Omental fat pad (tissue), 4 donors: ENCODE measurements around the gene SCN5A. TPM values are rescaled to one million over a fixed set of nuclear protein-coding genes. Genes with fewer than 3 reads are reported as not detected.

ENCODE experiments used
- ATAC-seq: fragments of 150-250 bp; one replicate; pipeline ENCODE4 v1.9.1; 2016; ENCODE audit warnings: mild to moderate bottlenecking, moderate library complexity; ENCODE audit not compliant: low FRiP score
- DNase-seq: peaks from one replicate; pipeline ENCODE4 v3.0.0-alpha.2; 2019; ENCODE audit warnings: low spot score
- total RNA-seq, 4 donors: library from RNA; depleted of rRNA; stranded (reverse); fragments of >200 nt; gene quantifications; one replicate each; pipeline ENCODE4 v1.1.0, GENCODE V29; 2016
- TF ChIP-seq, protein P1 (sequence below), 3 donors: fragments of 450-650 bp; IDR thresholded peaks; one replicate each; pipeline ENCODE4 v1.5.1; 2016 to 2017; ENCODE audit warnings: antibody characterized with exemption in 3 of 3, mild to moderate bottlenecking in 3 of 3, moderate library complexity in 2 of 3

SCN5A gene
- total RNA-seq, 4 donors from 2014 or later = 0.06 to 0.79 (median 0.09) TPM; not detected in 1

DNA sequence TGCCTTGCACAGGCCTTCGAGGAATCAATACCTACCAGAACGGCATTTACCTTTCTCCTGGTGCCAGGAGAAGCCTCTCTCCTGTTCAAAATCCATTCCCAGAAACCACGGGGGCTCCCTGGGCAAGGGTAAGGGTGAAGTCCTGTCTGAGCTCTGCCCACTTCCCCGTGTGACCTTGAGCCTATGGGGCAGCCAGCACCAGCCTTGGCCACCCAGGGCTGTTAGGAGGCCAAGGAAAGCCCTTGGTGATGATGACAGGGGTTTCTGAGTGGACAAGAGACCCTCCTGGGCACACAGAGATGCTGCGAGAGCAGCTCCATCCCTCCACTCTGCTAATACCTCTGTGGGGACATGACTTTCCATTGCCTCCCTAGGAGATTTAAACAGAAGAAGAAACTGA, 5.9 kb downstream of the SCN5A start:
- TF ChIP-seq, protein P1, sequence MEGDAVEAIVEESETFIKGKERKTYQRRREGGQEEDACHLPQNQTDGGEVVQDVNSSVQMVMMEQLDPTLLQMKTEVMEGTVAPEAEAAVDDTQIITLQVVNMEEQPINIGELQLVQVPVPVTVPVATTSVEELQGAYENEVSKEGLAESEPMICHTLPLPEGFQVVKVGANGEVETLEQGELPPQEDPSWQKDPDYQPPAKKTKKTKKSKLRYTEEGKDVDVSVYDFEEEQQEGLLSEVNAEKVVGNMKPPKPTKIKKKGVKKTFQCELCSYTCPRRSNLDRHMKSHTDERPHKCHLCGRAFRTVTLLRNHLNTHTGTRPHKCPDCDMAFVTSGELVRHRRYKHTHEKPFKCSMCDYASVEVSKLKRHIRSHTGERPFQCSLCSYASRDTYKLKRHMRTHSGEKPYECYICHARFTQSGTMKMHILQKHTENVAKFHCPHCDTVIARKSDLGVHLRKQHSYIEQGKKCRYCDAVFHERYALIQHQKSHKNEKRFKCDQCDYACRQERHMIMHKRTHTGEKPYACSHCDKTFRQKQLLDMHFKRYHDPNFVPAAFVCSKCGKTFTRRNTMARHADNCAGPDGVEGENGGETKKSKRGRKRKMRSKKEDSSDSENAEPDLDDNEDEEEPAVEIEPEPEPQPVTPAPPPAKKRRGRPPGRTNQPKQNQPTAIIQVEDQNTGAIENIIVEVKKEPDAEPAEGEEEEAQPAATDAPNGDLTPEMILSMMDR (IDR thresholded peaks at IDR 0.05) = no peak
- DNase-seq (no peak), ATAC-seq (no peak)

DNA sequence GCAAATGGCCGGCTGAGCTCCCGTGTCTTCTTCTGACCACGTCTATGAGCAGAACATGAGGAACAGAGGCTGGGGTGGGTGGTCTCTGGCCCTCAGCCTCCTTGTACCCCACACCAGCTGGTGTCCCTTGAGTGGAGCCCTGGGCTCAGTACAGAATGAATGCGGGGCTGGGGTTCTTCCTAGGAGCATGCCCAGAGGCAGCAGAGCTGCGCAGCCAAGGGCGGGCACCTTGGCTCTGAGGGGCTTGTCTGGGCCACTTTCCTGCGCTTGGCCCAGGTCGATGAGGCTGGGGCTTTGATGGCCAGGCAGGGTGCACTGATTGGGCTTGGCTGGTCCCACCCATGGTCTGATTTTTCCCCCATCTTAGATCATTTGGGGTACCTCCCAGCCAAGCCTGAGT, 6.4 kb downstream of the SCN5A start:
- no peak for ATAC-seq
- TF ChIP-seq, protein P1 (IDR thresholded peaks at IDR 0.05) = no peak
- DNase-seq = no peak

DNA sequence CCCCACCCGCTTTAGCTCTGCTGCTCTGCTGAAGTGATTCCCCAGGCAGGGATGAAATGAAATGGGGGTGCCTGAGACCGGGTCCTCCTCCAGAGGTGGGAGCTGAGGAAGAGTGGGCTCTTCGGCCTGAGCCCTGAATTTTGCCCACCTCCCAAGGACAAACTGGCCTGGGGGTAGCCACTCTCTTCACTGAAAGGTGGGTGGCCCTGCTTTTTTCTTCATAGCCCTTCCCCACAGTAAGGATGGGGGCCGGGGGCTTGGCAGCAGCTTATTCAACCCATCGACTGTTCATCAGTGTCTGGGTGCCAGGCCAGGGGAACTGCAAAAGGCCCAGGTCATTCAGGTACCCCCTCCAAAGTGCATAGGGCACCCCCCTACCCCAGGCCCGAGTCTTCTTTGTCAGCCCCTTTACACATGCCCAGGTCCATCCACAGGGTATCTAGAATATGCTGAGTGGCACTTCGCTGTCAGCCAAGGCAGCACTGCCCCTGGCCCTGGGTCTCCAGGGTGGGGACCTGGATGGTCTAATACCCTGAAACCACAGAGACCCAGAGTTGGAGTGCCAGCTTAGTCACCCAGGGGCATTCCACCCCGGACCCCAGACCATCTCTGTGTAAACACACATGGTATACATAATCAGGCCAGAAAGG, 7.9 kb downstream of the SCN5A start:
- ATAC-seq = no peak
- DNase-seq = no peak
- TF ChIP-seq, protein P1 (IDR thresholded peaks at IDR 0.05) = no peak

DNA sequence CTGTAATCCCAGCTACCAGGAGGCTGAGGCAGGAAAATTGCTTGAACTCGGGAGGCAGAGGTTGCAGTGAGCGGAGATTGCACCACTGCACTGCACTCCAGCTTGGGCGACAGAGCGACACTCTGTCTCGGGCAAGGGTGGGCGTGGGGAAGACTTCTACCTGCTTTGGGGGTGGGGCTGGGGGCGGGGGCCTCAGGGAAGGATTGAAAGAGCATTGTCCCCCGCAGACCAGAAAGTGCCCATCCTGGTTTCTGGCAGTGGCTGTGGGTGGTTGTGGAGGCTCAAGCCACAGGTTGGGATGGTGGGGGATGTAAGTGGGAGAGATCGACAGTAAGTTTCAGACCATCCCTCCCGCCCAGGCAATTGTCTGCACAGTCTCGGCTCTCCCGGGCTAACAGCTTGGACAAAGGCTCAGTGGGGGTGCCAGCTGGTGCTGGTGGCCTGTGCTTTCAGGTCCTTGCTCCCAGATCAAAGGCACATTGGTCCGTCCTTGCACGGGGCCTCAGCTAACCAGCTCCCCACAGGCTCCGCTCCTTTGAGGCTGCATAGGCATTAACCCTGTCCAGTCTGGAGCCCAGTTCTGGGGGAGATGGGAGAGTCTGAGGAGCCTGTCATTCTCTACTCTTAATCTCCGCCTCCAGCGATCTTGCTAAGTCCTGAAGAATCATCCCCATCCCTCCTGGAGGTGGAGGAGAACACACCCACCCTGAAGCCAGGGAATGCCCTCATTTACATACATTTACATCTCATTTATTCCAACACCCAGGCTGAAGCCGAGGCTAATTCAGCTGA, 8.6 kb downstream of the SCN5A start:
- DNase-seq = no peak
- no peak for ATAC-seq
- TF ChIP-seq, protein P1 (IDR thresholded peaks at IDR 0.05) = no peak

DNA sequence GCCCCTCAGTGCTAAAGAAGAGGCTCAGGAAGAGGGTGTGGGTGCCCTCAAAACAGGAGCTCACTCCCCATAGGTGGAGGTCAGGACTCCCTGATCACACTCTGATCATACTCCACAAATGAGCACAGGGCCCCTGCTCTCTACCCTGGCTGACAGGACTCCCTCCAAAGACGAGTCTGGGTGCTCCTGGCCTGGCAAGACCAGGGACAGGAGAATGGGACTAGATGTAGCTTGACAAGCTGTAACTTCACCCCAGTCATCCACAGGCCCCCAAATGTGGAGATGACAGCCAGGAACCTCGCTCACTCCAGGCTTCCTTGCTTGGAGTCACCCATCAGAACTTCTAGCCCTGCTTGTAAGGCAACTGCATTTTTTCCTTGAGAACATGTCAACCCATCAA, 11.1 kb downstream of the SCN5A start:
- TF ChIP-seq, protein P1 (IDR thresholded peaks at IDR 0.05) = no peak
- ATAC-seq (no peak), DNase-seq (no peak)

DNA sequence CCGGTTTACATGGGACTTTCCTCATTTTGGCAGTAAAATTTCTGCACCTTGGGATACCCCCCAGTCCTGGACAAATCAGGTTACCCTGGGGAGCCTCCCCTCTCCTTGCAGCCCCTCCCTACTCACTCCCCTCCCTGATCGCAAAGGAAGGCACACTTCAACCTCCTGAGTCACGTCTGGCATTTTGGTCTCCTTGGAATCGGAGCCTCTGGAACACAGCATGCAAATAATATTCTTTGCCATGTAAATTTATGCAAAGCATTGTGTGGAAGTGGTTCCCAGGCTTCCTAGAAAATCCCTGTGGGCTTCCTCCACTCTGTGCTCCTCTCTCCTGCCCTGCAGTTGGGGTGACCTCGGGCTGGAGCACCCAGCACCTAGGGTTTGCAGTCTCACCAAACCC, 11.6 kb downstream of the SCN5A start:
- no peak for DNase-seq
- TF ChIP-seq, protein P1 (IDR thresholded peaks at IDR 0.05) = no peak
- no peak for ATAC-seq

DNA sequence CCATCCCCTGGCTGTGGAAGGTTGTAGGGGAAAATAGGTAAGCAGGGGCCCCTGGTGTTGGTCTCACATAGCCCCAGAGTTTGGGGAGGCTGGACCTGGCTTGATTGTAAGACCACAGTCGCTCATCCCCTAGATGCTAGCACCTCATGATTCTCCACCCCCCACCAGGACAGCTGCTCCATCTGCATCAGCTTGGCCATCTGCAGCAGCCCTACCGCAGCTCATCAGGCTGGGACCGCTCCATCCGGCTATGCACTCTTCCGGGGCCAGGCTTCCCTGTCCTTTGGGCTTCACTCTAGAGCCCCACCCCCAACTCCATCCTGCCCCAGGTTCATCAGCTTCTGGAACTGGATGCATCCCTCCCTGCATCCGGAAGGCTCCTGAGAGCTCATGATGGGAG, 12.6 kb downstream of the SCN5A start:
- no peak for ATAC-seq
- TF ChIP-seq, protein P1 (IDR thresholded peaks at IDR 0.05) = no peak
- DNase-seq = no peak
